GM21619 (cell line): ENCODE measurements around the gene GALNT5.
"Not testable (repeated sequence)": the region's sequence is repeated elsewhere in the genome, so short reads cannot be mapped to it uniquely, and the experiment has no call there.

Experiments used
- ATAC-seq: cut with Tn5 transposase; IDR thresholded peaks from one replicate; pipeline ENCODE4 v1.9.1; 2021; ENCODE audit not compliant: unreplicated experiment

GALNT5 gene

GRCh38 chr2:157257312-157258252, at the start of gene GALNT5:
Gene GALNT5 (plus strand): TSS chr2:157257705. CDS start chr2:157258083, 378 bp downstream.
- no peak for ATAC-seq

- no peak for ATAC-seq
Measured at GRCh38 chr2:157216286-157216965, 41.1 kb upstream of the GALNT5 start.

GRCh38 chr2:157217409-157217808, 40.1 kb upstream of the GALNT5 start:
- ATAC-seq = no peak

GRCh38 chr2:157218911-157219310, 38.6 kb upstream of the GALNT5 start:
- no peak for ATAC-seq

GRCh38 chr2:157220502-157220901, 37.0 kb upstream of the GALNT5 start:
- ATAC-seq = no peak

GRCh38 chr2:157221394-157221988, 36.0 kb upstream of the GALNT5 start:
- no peak for ATAC-seq

- no peak for ATAC-seq
Measured at GRCh38 chr2:157223624-157224205, 33.8 kb upstream of the GALNT5 start.

GRCh38 chr2:157224448-157224847, 33.1 kb upstream of the GALNT5 start:
- ATAC-seq = not testable (repeated sequence)

- ATAC-seq = no peak
Measured at GRCh38 chr2:157227592-157227991, 29.9 kb upstream of the GALNT5 start.

- no peak for ATAC-seq
Measured at GRCh38 chr2:157228946-157229345, 28.6 kb upstream of the GALNT5 start.

- ATAC-seq = no peak
Measured at GRCh38 chr2:157229572-157229971, 27.9 kb upstream of the GALNT5 start.

GRCh38 chr2:157231476-157231875, 26.0 kb upstream of the GALNT5 start:
- no peak for ATAC-seq

- ATAC-seq = no peak
Measured at GRCh38 chr2:157233506-157233905, 24.0 kb upstream of the GALNT5 start.

- ATAC-seq = no peak
Measured at GRCh38 chr2:157236404-157236803, 21.1 kb upstream of the GALNT5 start.

GRCh38 chr2:157238296-157238695, 19.2 kb upstream of the GALNT5 start:
- ATAC-seq = no peak

- ATAC-seq = no peak
Measured at GRCh38 chr2:157244691-157245090, 12.8 kb upstream of the GALNT5 start.

- ATAC-seq = no peak
Measured at GRCh38 chr2:157245144-157245840, 12.2 kb upstream of the GALNT5 start.

GRCh38 chr2:157245846-157246764, 11.4 kb upstream of the GALNT5 start:
- peak; percentile 99 for ATAC-seq

- no peak for ATAC-seq
Measured at GRCh38 chr2:157246765-157247407, 10.6 kb upstream of the GALNT5 start.
